ENCODE data around the gene NBPF3.
"Not testable (repeated sequence)": the region's sequence is repeated elsewhere in the genome, so short reads cannot be mapped to it uniquely, and the experiment has no call there.

NBPF3 gene

GRCh38 chr1:21495225-21495820, 55.4 kb downstream of the NBPF3 start:
- DNase-seq, result no peak

GRCh38 chr1:21496063-21496462, 56.1 kb downstream of the NBPF3 start:
- DNase-seq, result no peak

GRCh38 chr1:21496886-21497285, 56.9 kb downstream of the NBPF3 start:
- no peak for DNase-seq

GRCh38 chr1:21497466-21498061, 57.6 kb downstream of the NBPF3 start:
- no peak for DNase-seq

- DNase-seq, result no peak
Observed at GRCh38 chr1:21499283-21499950, 59.5 kb downstream of the NBPF3 start.

GRCh38 chr1:21503706-21504377, 63.9 kb downstream of the NBPF3 start:
- no peak for DNase-seq

GRCh38 chr1:21506804-21507203, 66.9 kb downstream of the NBPF3 start:
- no peak for DNase-seq

- no peak for DNase-seq
Observed at GRCh38 chr1:21507511-21508270, 67.8 kb downstream of the NBPF3 start.

- DNase-seq, result peak; percentile 5 to 54 (median 40)
Observed at GRCh38 chr1:21508580-21509350, 68.8 kb downstream of the NBPF3 start.

GRCh38 chr1:21509351-21510112, 69.6 kb downstream of the NBPF3 start, which contains the start of gene ALPL:
Gene ALPL (plus strand): TSS chr1:21509423. CDS start chr1:21554082, 44,659 bp downstream.
- DNase-seq, result no peak

- no peak for DNase-seq
Observed at GRCh38 chr1:21510113-21510493, 70.2 kb downstream of the NBPF3 start.

- DNase-seq, result no peak
Observed at GRCh38 chr1:21510885-21511578, 71.1 kb downstream of the NBPF3 start.

GRCh38 chr1:21511579-21512522, 71.9 kb downstream of the NBPF3 start:
- no peak for DNase-seq

GRCh38 chr1:21514245-21514644, 74.3 kb downstream of the NBPF3 start:
- DNase-seq, result no peak

- no peak for DNase-seq
Observed at GRCh38 chr1:21517161-21517589, 77.2 kb downstream of the NBPF3 start.

- DNase-seq, result no peak
Observed at GRCh38 chr1:21517660-21518480, 77.9 kb downstream of the NBPF3 start.

- DNase-seq, result no peak
Observed at GRCh38 chr1:21518774-21519455, 79.0 kb downstream of the NBPF3 start.

- not testable (repeated sequence) for DNase-seq
Observed at GRCh38 chr1:21519486-21520070, 79.6 kb downstream of the NBPF3 start.
